Endodermal cell (in vitro differentiated cells): ENCODE results near the gene ATG12. TPM values are rescaled to one million over a fixed set of nuclear protein-coding genes. Genes with fewer than 3 reads are reported as not detected.

ENCODE experiments used
- DNase-seq: peaks from one replicate; pipeline ENCODE4 v3.0.0-alpha.2; 2017
- H3K27ac ChIP-seq: 2 replicates; pipeline ENCODE4 v1.5.1; 2013; ENCODE audit warnings: mild to moderate bottlenecking, low read depth, low read length, moderate library complexity
- H3K27me3 ChIP-seq: 2 replicates; pipeline ENCODE4 v1.6.1; 2013; ENCODE audit warnings: mild to moderate bottlenecking, low read length, moderate library complexity; ENCODE audit not compliant: insufficient read depth, control insufficient read depth, poor library complexity, severe bottlenecking
- H3K36me3 ChIP-seq: 2 replicates; pipeline ENCODE4 v1.7.0; 2013; ENCODE audit warnings: mild to moderate bottlenecking, low read length, moderate library complexity; ENCODE audit not compliant: control insufficient read depth, insufficient read depth
- H3K4me1 ChIP-seq: one replicate; pipeline ENCODE4 v1.7.0; 2013; ENCODE audit warnings: low read length; ENCODE audit not compliant: control insufficient read depth, insufficient read depth
- H3K4me3 ChIP-seq: 2 replicates; pipeline ENCODE4 v1.5.1; 2013; ENCODE audit warnings: mild to moderate bottlenecking, low read length, moderate library complexity
- H3K9ac ChIP-seq: 2 replicates; pipeline ENCODE4 v1.6.1; 2013; ENCODE audit warnings: mild to moderate bottlenecking, low read length, moderate library complexity; ENCODE audit not compliant: poor library complexity, severe bottlenecking; ENCODE audit errors: extremely low read depth
- H3K9me3 ChIP-seq: 2 replicates; pipeline ENCODE4 v1.6.1; 2013; ENCODE audit warnings: mild to moderate bottlenecking, low read length, moderate library complexity; ENCODE audit not compliant: control insufficient read depth
- H3K27ac Mint-ChIP-seq: 2 replicates; pipeline ENCODE4 v1.8.0; 2020; ENCODE audit warnings: mixed read lengths
- H3K27me3 Mint-ChIP-seq: 2 replicates; pipeline ENCODE4 v1.8.0; 2021; ENCODE audit warnings: mild to moderate bottlenecking, mixed read lengths; ENCODE audit not compliant: insufficient read depth
- H3K36me3 Mint-ChIP-seq: 2 replicates; pipeline ENCODE4 v1.8.0; 2020; ENCODE audit warnings: low read depth, mixed read lengths
- H3K4me1 Mint-ChIP-seq: 2 replicates; pipeline ENCODE4 v1.8.0; 2020; ENCODE audit warnings: mixed read lengths
- H3K4me3 Mint-ChIP-seq: 2 replicates; pipeline ENCODE4 v1.8.0; 2020; ENCODE audit warnings: mild to moderate bottlenecking, moderate library complexity, mixed read lengths
- H3K9me3 Mint-ChIP-seq: 2 replicates; pipeline ENCODE4 v1.8.0; 2020; ENCODE audit warnings: mild to moderate bottlenecking, mixed read lengths
- WGBS, 2 experiments: methylation state at CpG; one replicate each; pipeline versions ENCODE4 v1.1.5 to v1.1.7; 2013; ENCODE audit warnings: missing lambda C conversion rate in 2 of 2, mixed read lengths in 1 of 2; ENCODE audit not compliant: insufficient coverage in 1 of 2, insufficient read length in 1 of 2; 5-methylcytosine and 5-hydroxymethylcytosine counted together
- total RNA-seq, 2 donors: library from RNA; stranded (reverse); fragmentation: NEBNext Ultra II Directional in 1 of 2; extraction: Animal tissue kit (Norgen Biotek cat#: 25700) in 1 of 2; gene quantifications; 2 replicates in 1 of 2; 3 replicates in 1 of 2; pipeline ENCODE4 v1.2.1, GENCODE V29; 2021
- TF ChIP-seq, protein P1 (sequence below): fragments of 200-600 bp; sonication (generic); conservative IDR thresholded peaks from 2 replicates; pipeline ENCODE4 v1.5.0; 2021; ENCODE audit warnings: antibody characterized with exemption, mild to moderate bottlenecking

The ATG12 gene
- total RNA-seq, 2 donors from 2014 or later = 47.9 to 57.8 TPM

DNA sequence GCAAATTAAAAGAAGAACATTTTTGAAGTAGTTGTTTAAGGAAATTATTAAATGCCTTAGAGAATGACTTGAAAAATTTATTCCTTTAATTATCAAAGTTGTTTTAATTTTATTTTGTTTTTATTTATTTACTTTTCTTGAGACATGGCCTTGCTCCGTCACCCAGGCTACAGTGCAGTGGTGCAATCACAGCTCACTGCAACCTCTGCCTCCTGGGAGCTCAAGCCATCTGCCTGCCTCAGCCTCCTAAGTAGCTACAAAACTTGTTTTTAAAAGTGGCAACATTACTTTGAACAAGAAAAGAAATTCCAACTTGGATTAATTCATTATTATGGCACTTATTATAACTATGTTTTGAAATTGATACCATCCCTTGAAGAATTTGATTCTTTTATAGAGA is 53.9 kb downstream of the ATG12 start:
- H3K36me3 Mint-ChIP-seq = no peaks in the 10 kb centered on the region
- 0% methylated on average over 1 of the region's 1 CpG for WGBS, 2 experiments
- no peaks in the 10 kb centered on the region for H3K36me3 ChIP-seq

DNA sequence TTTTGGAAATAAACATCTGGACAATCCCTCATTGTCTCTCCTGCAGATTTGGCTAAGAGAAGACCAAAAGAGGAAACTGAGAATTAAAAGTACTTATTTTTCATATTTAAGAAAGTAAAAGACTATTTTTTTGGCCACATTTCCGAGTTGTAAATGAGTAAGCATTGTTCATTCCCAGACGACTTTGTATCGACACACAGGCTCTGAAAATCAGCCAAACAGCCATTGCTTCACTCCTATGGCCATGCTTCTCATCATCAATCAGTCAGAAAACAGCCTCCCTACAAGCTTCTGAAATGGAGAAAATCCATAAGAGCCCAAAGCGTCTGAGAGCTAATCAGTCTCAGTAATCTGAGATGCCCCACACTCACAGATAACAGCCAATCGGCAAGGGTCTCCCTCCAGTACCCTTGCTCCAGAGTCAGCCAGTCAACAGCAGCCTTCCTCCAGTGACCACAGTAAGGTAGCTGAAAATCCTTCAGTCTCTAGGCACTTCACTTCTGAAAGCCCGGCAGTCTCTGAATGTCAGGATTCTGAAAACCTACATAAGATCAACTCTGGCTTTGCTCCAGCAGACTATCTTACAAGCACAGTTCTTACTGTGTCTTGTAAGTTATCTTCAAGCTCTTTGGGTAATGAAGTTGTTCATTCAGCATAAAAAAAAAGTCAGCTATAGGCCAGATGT is 55.8 kb downstream of the ATG12 start:
- Mint-ChIP-seq H3K4me1 (peaks cover 5% of the 10 kb centered on the region), H3K36me3 (no peaks in the 10 kb centered on the region), H3K27me3 (no peaks in the 10 kb centered on the region), H3K27ac (no peak overlapping the region), H3K4me3 (no peak overlapping the region), H3K9me3 (no peaks in the 10 kb centered on the region)
- Histone ChIP-seq H3K36me3 (no peaks in the 10 kb centered on the region), H3K27ac (peak overlapping the region; percentile 5), H3K9ac (no peak overlapping the region), H3K9me3 (peaks cover 14% of the 10 kb centered on the region), H3K4me1 (no peaks in the 10 kb centered on the region), H3K27me3 (no peaks in the 10 kb centered on the region), H3K4me3 (no peak overlapping the region)
- TF ChIP-seq, protein P1, sequence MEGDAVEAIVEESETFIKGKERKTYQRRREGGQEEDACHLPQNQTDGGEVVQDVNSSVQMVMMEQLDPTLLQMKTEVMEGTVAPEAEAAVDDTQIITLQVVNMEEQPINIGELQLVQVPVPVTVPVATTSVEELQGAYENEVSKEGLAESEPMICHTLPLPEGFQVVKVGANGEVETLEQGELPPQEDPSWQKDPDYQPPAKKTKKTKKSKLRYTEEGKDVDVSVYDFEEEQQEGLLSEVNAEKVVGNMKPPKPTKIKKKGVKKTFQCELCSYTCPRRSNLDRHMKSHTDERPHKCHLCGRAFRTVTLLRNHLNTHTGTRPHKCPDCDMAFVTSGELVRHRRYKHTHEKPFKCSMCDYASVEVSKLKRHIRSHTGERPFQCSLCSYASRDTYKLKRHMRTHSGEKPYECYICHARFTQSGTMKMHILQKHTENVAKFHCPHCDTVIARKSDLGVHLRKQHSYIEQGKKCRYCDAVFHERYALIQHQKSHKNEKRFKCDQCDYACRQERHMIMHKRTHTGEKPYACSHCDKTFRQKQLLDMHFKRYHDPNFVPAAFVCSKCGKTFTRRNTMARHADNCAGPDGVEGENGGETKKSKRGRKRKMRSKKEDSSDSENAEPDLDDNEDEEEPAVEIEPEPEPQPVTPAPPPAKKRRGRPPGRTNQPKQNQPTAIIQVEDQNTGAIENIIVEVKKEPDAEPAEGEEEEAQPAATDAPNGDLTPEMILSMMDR = no peak
- 56 to 71% methylated on average over 4 to 6 of the region's 6 CpGs for WGBS, 2 experiments
- DNase-seq = peak; percentile 86

More for the DNA sequence above, 53.9 kb downstream of the ATG12 start:
- Mint-ChIP-seq H3K4me1 (peaks cover 5% of the 10 kb centered on the region), H3K27me3 (peaks cover under 1% of the 10 kb centered on the region), H3K9me3 (no peaks in the 10 kb centered on the region), H3K4me3 (no peak overlapping the region), H3K27ac (no peak overlapping the region)
- H3K4me1 ChIP-seq = no peaks in the 10 kb centered on the region
- H3K4me3 ChIP-seq = no peak overlapping the region
- peaks cover 15% of the 10 kb centered on the region for H3K9me3 ChIP-seq
- H3K27me3 ChIP-seq = no peaks in the 10 kb centered on the region
- no peak overlapping the region for H3K27ac ChIP-seq
- TF ChIP-seq, protein P1 = no peak
- H3K9ac ChIP-seq = no peak overlapping the region
- no peak for DNase-seq

DNA sequence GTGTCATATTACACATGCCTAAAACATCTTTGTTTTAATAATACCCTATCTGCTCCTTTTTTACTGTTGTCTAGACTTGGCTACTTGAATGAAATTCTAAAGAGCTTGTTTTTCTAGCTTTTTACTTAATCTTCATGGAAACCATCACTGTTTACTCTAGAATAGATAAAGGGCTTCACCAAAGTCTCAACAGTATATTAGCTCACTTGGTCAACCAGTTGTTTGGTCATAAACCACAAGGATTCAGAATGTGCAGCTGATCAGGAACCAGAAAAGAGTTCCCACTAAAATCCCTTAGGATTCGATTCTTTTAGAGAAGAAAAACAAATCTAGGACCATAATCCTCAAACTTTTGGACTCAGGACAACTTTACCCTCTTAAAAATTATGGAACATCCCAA is 62.9 kb downstream of the ATG12 start:
- Histone ChIP-seq H3K4me1 (no peaks in the 10 kb centered on the region), H3K27me3 (no peaks in the 10 kb centered on the region), H3K27ac (no peak overlapping the region), H3K4me3 (no peak overlapping the region), H3K9ac (no peak overlapping the region), H3K36me3 (no peaks in the 10 kb centered on the region), H3K9me3 (no peaks in the 10 kb centered on the region)
- no peak for DNase-seq
- TF ChIP-seq, protein P1 = no peak
- Mint-ChIP-seq H3K4me1 (no peaks in the 10 kb centered on the region), H3K9me3 (no peaks in the 10 kb centered on the region), H3K27me3 (peaks cover 2% of the 10 kb centered on the region), H3K4me3 (no peak overlapping the region), H3K27ac (no peak overlapping the region), H3K36me3 (no peaks in the 10 kb centered on the region)
- 94% methylated on average over 1 of the region's 1 CpG; no CpG with 5 or more reads in 1 of the 2 experiments for WGBS, 2 experiments

Other genes starting within 250 kb of the ATG12 start
- 1 to 10 TPM in 1 of 2 donors, under 1 TPM in 1; 0.84 to 1.5 TPM for gene TICAM2, start 239.1 kb downstream of the ATG12 start, total RNA-seq
- 10 to 100 TPM; 64.4 to 75.3 TPM for gene TMED7, start 215.5 kb downstream of the ATG12 start, total RNA-seq
- gene CDO1, start 24.9 kb downstream of the ATG12 start, total RNA-seq = 10 to 100 TPM in 1 of 2 donors, 1 to 10 TPM in 1; 7.6 to 11.7 TPM
- 10 to 100 TPM; 51.2 to 75.0 TPM for gene AP3S1, start 370 bp upstream of the ATG12 start, total RNA-seq
- under 1 TPM; 0.26 to 0.38 TPM for gene LVRN, start 120.9 kb upstream of the ATG12 start, total RNA-seq
- gene ARL14EPL, start 190.9 kb upstream of the ATG12 start, total RNA-seq = not detected
- 10 to 100 TPM; 25.3 to 29.8 TPM for gene COMMD10, start 243.5 kb upstream of the ATG12 start, total RNA-seq